IMR-90 (cell line): ENCODE data around the gene SLC22A12.

ENCODE experiments used
- BHLHE40 ChIP-seq: fragments of 150-350 bp; IDR thresholded peaks from 2 replicates; pipeline ENCODE4 v1.6.1; 2016; ENCODE audit warnings: mild to moderate bottlenecking, low read depth, low read length
- CEBPB ChIP-seq: IDR thresholded peaks from 2 replicates; pipeline ENCODE4 v1.6.1; 2012; ENCODE audit warnings: low read depth, low read length, improper control_type of control experiment
- CTCF ChIP-seq: conservative IDR thresholded peaks from 2 replicates; pipeline ENCODE4 v1.5.1; 2012; ENCODE audit warnings: mild to moderate bottlenecking, low read depth, low read length, improper control_type of control experiment
- MAFK ChIP-seq: IDR thresholded peaks from 2 replicates; pipeline ENCODE4 v1.6.1; 2012; ENCODE audit warnings: low read depth, low read length, improper control_type of control experiment
- MXI1 ChIP-seq: IDR thresholded peaks from 2 replicates; pipeline ENCODE4 v1.6.1; 2012; ENCODE audit warnings: low read depth, mild to moderate bottlenecking, low read length, moderate library complexity, borderline replicate concordance
- POLR2A ChIP-seq: IDR thresholded peaks from 2 replicates; pipeline ENCODE4 v1.6.1; 2012; ENCODE audit warnings: mild to moderate bottlenecking, low read depth, low read length
- RFX5 ChIP-seq: IDR thresholded peaks from 2 replicates; pipeline ENCODE4 v1.8.0; 2012; ENCODE audit warnings: low read depth, mild to moderate bottlenecking, low read length, moderate library complexity
- TF ChIP-seq, protein P1 (sequence below): fragments of 150-350 bp; IDR thresholded peaks from 2 replicates; pipeline ENCODE4 v1.6.1; 2016; ENCODE audit warnings: low read depth, mild to moderate bottlenecking, low read length, moderate library complexity, borderline replicate concordance
- TF ChIP-seq, protein P2 (sequence below): fragments of 150-350 bp; IDR thresholded peaks from 2 replicates; pipeline ENCODE4 v1.6.1; 2017; ENCODE audit warnings: mild to moderate bottlenecking, antibody characterized with exemption, low read length, low read depth

GRCh38 chr11:64560941-64561340, 30.1 kb upstream of the SLC22A12 start:
- TF ChIP-seq CTCF (no peak), MXI1 (no peak), RFX5 (no peak), CEBPB (no peak), POLR2A (no peak), MAFK (no peak), BHLHE40 (no peak)
- TF ChIP-seq, protein P1, sequence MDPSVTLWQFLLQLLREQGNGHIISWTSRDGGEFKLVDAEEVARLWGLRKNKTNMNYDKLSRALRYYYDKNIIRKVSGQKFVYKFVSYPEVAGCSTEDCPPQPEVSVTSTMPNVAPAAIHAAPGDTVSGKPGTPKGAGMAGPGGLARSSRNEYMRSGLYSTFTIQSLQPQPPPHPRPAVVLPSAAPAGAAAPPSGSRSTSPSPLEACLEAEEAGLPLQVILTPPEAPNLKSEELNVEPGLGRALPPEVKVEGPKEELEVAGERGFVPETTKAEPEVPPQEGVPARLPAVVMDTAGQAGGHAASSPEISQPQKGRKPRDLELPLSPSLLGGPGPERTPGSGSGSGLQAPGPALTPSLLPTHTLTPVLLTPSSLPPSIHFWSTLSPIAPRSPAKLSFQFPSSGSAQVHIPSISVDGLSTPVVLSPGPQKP = no peak
- TF ChIP-seq, protein P2, sequence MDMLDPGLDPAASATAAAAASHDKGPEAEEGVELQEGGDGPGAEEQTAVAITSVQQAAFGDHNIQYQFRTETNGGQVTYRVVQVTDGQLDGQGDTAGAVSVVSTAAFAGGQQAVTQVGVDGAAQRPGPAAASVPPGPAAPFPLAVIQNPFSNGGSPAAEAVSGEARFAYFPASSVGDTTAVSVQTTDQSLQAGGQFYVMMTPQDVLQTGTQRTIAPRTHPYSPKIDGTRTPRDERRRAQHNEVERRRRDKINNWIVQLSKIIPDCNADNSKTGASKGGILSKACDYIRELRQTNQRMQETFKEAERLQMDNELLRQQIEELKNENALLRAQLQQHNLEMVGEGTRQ = no peak
